ENCODE data around the gene MKS1.

Gene MKS1

DNA sequence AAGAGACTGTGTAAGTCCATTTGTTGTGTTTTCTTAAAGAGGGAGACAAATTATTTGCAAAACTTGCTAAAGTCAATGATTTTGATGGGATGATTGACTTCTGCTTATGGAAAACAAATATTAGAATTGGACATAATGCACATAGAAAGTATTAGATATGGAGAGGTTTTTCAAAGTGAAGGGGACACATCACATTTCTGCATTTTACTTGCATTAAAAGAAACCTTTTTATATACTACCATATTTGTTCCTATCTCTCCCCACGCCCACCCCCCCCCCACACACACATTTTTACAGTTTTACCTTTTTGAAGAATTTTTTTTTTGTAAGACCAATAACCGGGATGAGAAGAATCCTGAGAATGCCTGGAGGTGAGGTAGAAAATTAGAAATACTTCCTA lies 60.9 kb downstream of the MKS1 start:
- TF ChIP-seq, protein P1, sequence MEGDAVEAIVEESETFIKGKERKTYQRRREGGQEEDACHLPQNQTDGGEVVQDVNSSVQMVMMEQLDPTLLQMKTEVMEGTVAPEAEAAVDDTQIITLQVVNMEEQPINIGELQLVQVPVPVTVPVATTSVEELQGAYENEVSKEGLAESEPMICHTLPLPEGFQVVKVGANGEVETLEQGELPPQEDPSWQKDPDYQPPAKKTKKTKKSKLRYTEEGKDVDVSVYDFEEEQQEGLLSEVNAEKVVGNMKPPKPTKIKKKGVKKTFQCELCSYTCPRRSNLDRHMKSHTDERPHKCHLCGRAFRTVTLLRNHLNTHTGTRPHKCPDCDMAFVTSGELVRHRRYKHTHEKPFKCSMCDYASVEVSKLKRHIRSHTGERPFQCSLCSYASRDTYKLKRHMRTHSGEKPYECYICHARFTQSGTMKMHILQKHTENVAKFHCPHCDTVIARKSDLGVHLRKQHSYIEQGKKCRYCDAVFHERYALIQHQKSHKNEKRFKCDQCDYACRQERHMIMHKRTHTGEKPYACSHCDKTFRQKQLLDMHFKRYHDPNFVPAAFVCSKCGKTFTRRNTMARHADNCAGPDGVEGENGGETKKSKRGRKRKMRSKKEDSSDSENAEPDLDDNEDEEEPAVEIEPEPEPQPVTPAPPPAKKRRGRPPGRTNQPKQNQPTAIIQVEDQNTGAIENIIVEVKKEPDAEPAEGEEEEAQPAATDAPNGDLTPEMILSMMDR (IDR thresholded peaks at IDR 0.05) = no peak
- intact Hi-C loops (cut with DNase I; ENCODE audit: low total_unique reads) = no loop called here
- Histone ChIP-seq H3K4me3 (no peak overlapping the region), H3K9me3 (no peaks in the 10 kb centered on the region), H3K27ac (no peak overlapping the region), H3K36me3 (no peaks in the 10 kb centered on the region), H3K4me1 (peaks cover 0 to 9% (median 4%) of the 10 kb centered on the region in 4 donors), H3K27me3 (peaks cover 0 to 34% of the 10 kb centered on the region in 2 donors)
- no peak for DNase-seq

- no peak for DNase-seq
- H3K27me3 ChIP-seq = peaks cover 0 to 38% of the 10 kb centered on the region in 2 donors
- no peaks in the 10 kb centered on the region for H3K36me3 ChIP-seq
- no peaks in the 10 kb centered on the region for H3K9me3 ChIP-seq
- intact Hi-C loops (cut with DNase I; ENCODE audit: low total_unique reads) = no loop called here
- peaks cover 0 to 9% (median 4%) of the 10 kb centered on the region in 4 donors for H3K4me1 ChIP-seq
- no peak overlapping the region for H3K27ac ChIP-seq
- TF ChIP-seq, protein P1 (IDR thresholded peaks at IDR 0.05) = no peak
- H3K4me3 ChIP-seq = peak overlapping the region; percentile 25 to 42
These were observed 61.9 kb downstream of the MKS1 start for GRCh38 chr17:58156839-58157803.
